Right lobe of liver (tissue), 4 donors: ENCODE measurements around the gene TNFSF8.

Experiments used
- CTCF ChIP-seq, 4 donors: fragments of 200-600 bp in 3 of 4; fragments of 450-650 bp in 1 of 4; IDR thresholded peaks; one replicate each; pipeline versions ENCODE4 v1.5.1 to v1.8.0; 2016 to 2022; ENCODE audit warnings: antibody characterized with exemption in 4 of 4, mild to moderate bottlenecking in 2 of 4
- POLR2A ChIP-seq: fragments of 450-650 bp; IDR thresholded peaks from one replicate; pipeline ENCODE4 v1.6.1; 2017; ENCODE audit warnings: antibody characterized with exemption, mild to moderate bottlenecking
- donor health status: DM: no; HTN: no; CAD: no.
- donor health status: DM: no; HTN: no; CAD: no.
- donor health status: DM: no; HTN: yes; CAD: no.

GRCh38 chr9:114889802-114890224 is 40.6 kb downstream of the TNFSF8 start:
- no peak for TF ChIP-seq CTCF (IDR thresholded peaks at IDR 0.05)
- TF ChIP-seq POLR2A, result no peak
